ENCODE results near the gene DNAJB12.

GRCh38 chr10:72379062-72379461 lies 24.3 kb upstream of the DNAJB12 start:
- TF ChIP-seq EZH2 (IDR thresholded peaks at IDR 0.05) (no peak), POLR2AphosphoS5 (IDR thresholded peaks at IDR 0.05; ENCODE audit: borderline replicate concordance, low read depth, low read length) (no peak), FOXP2 (optimal IDR thresholded peaks at IDR 0.05; ENCODE audit: control extremely low read depth, extremely low read length, insufficient read depth) (no peak)
